Left ventricle myocardium inferior (tissue), 1 donor: ENCODE data around the gene DNAJC8. TPM values are rescaled to one million over a fixed set of nuclear protein-coding genes. Genes with fewer than 3 reads are reported as not detected.

Experiments
- DNase-seq: peaks from one replicate; pipeline ENCODE4 v3.0.0-alpha.2; 2020
- H3K27ac ChIP-seq: fragments of 200-600 bp; replicated peaks from 2 replicates; pipeline ENCODE4 v1.8.0; 2021
- H3K27me3 ChIP-seq: fragments of 200-600 bp; 2 replicates; pipeline ENCODE4 v1.8.0; 2021; ENCODE audit warnings: low read depth
- H3K36me3 ChIP-seq: fragments of 200-600 bp; 2 replicates; pipeline ENCODE4 v1.8.0; 2021
- H3K4me1 ChIP-seq: fragments of 200-600 bp; 2 replicates; pipeline ENCODE4 v1.8.0; 2021
- H3K4me3 ChIP-seq: fragments of 200-600 bp; 2 replicates; pipeline ENCODE4 v1.8.0; 2021; ENCODE audit warnings: mild to moderate bottlenecking, moderate library complexity
- H3K9me3 ChIP-seq: fragments of 200-600 bp; replicated peaks from 2 replicates; pipeline ENCODE4 v1.8.0; 2021
- intact Hi-C: fragments of 100-400 bp; cut with micrococcal nuclease; formaldehyde crosslinking; loops from one replicate; pipeline ENCODE4 v1.11.0; 2022
- total RNA-seq: library from RNA; stranded (reverse); fragmentation: NEBNext Ultra II Directional; extraction: Animal tissue kit (Norgen Biotek cat#: 25700); gene quantifications from one replicate; pipeline ENCODE4 v1.2.1, GENCODE V29; 2021
- TF ChIP-seq, protein P1 (sequence below): fragments of 200-600 bp; IDR thresholded peaks from 2 replicates; pipeline ENCODE4 v1.8.0; 2021; ENCODE audit warnings: antibody characterized with exemption, mild to moderate bottlenecking, borderline replicate concordance
- donor health status: DM: no; HTN: yes; CAD: no; lungs with severe emphysema.

DNAJC8 gene
- total RNA-seq, 1 donor from 2014 or later: 55.3 TPM

DNA sequence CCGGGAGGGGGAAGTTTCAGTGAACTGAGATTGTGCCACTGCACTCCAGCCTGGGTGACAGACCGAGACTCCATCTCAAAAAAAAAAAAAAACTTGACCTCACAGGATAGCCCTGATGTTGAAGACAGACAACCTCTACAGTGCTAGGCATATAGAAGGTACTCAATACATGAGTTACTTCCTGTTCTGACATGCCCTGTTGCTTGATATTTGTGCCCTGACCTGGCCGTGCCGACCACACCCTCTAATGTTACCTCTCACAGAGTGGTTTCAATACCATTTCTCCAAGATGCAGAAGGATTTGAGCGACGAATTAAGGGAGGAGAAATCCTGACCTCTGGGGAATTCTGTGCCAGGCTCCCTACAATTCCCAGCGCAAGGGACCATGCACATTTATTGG is 61.6 kb downstream of the DNAJC8 start:
- DNase-seq: no peak
- H3K27ac ChIP-seq: no peak overlapping the region
- H3K4me3 ChIP-seq: no peak overlapping the region
- peaks cover 1% of the 10 kb centered on the region for H3K9me3 ChIP-seq
- intact Hi-C loops: no loop called here
- peaks cover 23% of the 10 kb centered on the region for H3K4me1 ChIP-seq
- H3K36me3 ChIP-seq: no peaks in the 10 kb centered on the region
- H3K27me3 ChIP-seq: no peaks in the 10 kb centered on the region
- TF ChIP-seq, protein P1, sequence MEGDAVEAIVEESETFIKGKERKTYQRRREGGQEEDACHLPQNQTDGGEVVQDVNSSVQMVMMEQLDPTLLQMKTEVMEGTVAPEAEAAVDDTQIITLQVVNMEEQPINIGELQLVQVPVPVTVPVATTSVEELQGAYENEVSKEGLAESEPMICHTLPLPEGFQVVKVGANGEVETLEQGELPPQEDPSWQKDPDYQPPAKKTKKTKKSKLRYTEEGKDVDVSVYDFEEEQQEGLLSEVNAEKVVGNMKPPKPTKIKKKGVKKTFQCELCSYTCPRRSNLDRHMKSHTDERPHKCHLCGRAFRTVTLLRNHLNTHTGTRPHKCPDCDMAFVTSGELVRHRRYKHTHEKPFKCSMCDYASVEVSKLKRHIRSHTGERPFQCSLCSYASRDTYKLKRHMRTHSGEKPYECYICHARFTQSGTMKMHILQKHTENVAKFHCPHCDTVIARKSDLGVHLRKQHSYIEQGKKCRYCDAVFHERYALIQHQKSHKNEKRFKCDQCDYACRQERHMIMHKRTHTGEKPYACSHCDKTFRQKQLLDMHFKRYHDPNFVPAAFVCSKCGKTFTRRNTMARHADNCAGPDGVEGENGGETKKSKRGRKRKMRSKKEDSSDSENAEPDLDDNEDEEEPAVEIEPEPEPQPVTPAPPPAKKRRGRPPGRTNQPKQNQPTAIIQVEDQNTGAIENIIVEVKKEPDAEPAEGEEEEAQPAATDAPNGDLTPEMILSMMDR: no peak

DNA sequence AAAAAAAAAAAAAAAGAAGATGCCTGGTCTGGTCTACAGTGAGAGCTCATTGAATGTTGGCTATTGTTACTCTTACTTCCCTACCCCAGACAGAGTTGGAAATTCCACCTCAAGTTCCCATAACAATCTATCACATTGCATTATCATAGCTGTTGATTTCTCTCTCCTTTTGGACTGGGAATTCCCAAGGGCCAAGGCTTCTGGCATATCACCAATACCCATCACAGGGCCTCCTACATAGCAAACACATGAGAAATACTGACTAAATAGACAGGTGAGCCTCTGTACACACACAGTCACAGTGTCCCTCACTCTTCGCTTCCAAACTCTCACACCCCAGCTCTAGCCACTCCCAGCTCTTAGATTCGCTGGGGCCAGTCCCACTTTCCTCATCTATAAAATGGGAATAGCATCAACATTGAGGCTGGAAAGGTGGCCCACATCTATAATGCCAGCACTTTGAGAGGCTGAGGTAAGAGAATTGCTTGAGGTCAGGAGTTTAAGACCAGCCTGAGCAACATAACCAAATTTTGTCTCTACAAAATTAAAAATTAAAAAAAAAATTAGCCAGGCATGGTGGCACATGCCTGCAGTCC is 62.7 kb downstream of the DNAJC8 start:
- H3K4me3 ChIP-seq: no peak overlapping the region
- H3K27ac ChIP-seq: no peak overlapping the region
- no peak for DNase-seq
- TF ChIP-seq, protein P1: no peak
- H3K27me3 ChIP-seq: no peaks in the 10 kb centered on the region
- H3K9me3 ChIP-seq: peaks cover 8% of the 10 kb centered on the region
- peaks cover 23% of the 10 kb centered on the region for H3K4me1 ChIP-seq
- H3K36me3 ChIP-seq: no peaks in the 10 kb centered on the region
- intact Hi-C loops: no loop called here

DNA sequence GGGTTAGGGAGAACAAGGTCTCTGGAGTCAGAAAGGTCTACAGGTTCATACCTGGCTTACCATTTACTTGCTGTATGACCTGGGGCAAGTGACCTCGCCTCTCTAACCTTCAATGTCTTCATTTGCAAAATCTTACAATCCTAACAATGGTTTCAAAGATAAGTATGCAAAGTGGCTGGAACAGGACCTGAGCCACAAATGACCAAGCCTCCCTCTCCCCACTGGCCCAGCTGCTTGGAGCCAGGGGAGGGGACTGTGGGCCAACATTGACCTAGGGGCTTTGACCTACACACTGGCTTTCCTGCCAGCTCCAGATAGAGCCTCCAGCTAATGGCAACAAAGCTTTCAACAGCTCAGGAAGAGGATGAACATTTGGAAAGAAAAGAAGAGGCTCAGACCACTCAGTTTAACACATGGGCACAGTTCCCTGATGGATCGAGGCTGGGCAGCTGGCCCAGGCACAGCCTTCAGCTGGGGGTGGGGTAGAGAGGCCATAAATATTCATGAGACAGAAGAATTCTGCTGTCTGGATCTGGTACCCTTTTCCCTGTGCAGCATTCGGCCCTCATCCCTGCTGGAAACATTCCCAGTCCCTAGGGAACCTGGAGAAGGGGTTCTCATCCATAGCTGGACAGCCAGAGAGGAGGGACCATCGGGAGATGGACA is 69.2 kb downstream of the DNAJC8 start:
- no peak overlapping the region for H3K27ac ChIP-seq
- peaks cover 24% of the 10 kb centered on the region for H3K4me1 ChIP-seq
- intact Hi-C loops: no loop called here
- DNase-seq: no peak
- peaks cover 8% of the 10 kb centered on the region for H3K9me3 ChIP-seq
- no peaks in the 10 kb centered on the region for H3K27me3 ChIP-seq
- H3K36me3 ChIP-seq: no peaks in the 10 kb centered on the region
- no peak overlapping the region for H3K4me3 ChIP-seq
- TF ChIP-seq, protein P1: no peak

DNA sequence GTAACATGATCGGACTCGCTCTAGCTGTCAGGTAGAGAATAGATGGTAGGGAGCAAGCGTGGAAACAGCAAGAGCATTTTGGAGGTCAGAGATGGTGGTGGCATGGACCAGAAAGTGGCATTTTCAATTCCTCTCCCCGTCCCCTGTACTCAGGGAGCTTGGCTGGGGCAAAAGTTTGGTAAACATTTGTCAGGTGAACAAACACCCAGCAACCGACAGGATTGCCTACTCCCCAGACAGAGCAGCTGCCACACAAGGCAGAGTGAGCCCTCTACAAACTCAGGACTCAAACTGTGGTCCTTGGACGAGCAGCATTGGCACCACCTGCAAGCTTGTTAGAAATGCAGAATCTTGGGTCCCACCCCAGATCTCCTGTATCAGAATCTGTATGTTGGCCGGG is 70.7 kb downstream of the DNAJC8 start:
- H3K4me1 ChIP-seq: peaks cover 24% of the 10 kb centered on the region
- no peak for DNase-seq
- TF ChIP-seq, protein P1: no peak
- H3K27me3 ChIP-seq: no peaks in the 10 kb centered on the region
- H3K27ac ChIP-seq: no peak overlapping the region
- H3K36me3 ChIP-seq: no peaks in the 10 kb centered on the region
- intact Hi-C loops: no loop called here
- no peak overlapping the region for H3K4me3 ChIP-seq
- H3K9me3 ChIP-seq: peaks cover 8% of the 10 kb centered on the region

DNA sequence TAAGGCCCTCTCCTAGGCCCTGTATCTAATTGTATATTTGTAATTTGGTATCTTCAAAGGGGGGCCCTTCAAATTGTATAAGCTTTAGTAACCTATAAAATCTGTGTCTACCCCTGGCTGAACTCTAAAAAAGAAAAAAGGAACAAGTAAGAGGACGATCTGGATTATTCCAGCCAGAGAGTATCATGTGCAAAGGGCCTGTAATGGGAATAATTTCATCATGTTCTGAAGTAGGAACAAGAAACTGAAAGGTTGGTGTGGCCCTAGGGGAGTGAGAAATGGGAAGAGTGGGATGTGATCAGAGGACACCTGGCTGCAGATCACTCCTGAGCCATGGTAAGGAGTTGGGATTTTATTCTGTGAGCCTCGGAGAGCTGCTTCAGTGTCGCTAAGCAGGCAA is 71.1 kb downstream of the DNAJC8 start:
- no peak overlapping the region for H3K4me3 ChIP-seq
- H3K27ac ChIP-seq: peak overlapping the region; percentile 78
- intact Hi-C loops: no loop called here
- H3K36me3 ChIP-seq: no peaks in the 10 kb centered on the region
- no peak for DNase-seq
- TF ChIP-seq, protein P1: no peak
- H3K27me3 ChIP-seq: no peaks in the 10 kb centered on the region
- peaks cover 8% of the 10 kb centered on the region for H3K9me3 ChIP-seq
- H3K4me1 ChIP-seq: peaks cover 24% of the 10 kb centered on the region
